ENCODE measurements around the gene ADCY9.
A peak's percentile ranks its signal among the peaks of the same experiment; 100 is the strongest.

Gene ADCY9

GRCh38 chr16:3971261-3971660 lies 145.0 kb downstream of the ADCY9 start:
- H3K4me3 ChIP-seq (ENCODE audit: low read length): no peak overlapping the region
- no peak for TF ChIP-seq CTCF (IDR thresholded peaks at IDR 0.05; ENCODE audit: insufficient read depth, low read depth, low read length, missing control alignments)
- DNase-seq (ENCODE audit: low read depth): peak; percentile 44

GRCh38 chr16:3968551-3968950 lies 147.7 kb downstream of the ADCY9 start:
- TF ChIP-seq CTCF (IDR thresholded peaks at IDR 0.05; ENCODE audit: insufficient read depth, low read depth, low read length, missing control alignments): no peak
- H3K4me3 ChIP-seq (ENCODE audit: low read length): no peak overlapping the region
- no peak for DNase-seq (ENCODE audit: low read depth)

DNA sequence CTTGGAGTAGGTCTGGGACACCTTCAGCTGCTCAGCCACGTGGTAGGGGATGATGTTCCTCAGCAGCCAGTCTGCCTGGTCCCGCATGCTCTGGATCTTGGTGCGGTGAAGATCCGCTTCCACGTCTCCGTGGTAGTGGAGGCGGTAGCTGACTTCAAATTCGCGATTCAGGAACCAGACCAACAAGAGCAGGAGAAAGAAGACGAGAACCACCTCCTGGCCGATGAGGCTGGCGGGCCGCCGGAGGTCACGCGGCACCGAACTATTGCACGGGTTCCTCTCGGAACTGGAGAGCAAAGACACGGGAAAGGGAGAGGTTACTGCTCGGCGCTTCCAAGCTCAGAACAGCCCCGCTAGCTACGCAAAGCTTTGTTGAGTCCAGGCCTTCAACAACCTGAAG lies 149.6 kb downstream of the ADCY9 start:
- no peak for TF ChIP-seq CTCF (IDR thresholded peaks at IDR 0.05; ENCODE audit: insufficient read depth, low read depth, low read length, missing control alignments)

DNA sequence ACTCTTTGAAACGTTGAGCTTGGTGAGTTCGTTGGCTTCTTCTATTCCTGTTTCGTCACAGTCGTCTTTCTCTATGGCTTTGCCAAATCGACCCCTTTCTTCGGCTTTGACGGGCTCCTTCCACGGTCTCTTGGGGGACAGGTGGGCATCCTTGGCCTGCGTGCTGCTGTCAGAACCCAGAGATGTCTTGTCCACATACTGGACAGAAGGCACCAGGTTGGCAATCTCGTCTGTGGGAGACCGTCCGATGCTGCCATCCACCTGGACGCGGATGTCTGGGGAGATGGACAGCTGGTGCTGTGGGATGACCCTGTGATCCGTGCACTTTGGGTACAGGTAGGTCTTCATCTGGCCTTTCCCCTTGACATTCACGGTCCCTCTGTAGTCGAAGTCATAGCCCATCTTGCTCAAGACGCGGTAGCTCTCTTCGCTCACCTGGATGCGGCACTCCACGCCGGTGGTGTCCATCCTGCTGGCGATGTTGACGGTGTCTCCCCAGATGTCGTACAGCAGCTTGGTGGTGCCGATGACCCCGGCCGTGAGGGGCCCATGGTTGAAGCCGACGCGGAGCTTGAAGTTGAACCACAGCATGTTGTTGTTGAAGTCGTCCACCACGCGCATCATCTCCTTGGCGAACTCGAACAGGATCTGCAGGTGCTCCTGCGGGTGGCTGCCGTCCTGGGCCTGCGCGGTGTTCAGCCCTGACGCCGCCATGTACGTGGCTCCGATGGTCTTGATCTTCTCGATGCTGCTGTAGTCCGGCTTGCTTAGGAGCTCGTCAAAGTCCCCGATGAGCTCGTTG lies 150.3 kb downstream of the ADCY9 start:
- no peak for TF ChIP-seq CTCF (IDR thresholded peaks at IDR 0.05; ENCODE audit: insufficient read depth, low read depth, low read length, missing control alignments)
- H3K4me3 ChIP-seq (ENCODE audit: low read length): no peak overlapping the region
- DNase-seq (ENCODE audit: low read depth): no peak

More for the DNA sequence above, 149.6 kb downstream of the ADCY9 start:
- no peak overlapping the region for H3K4me3 ChIP-seq (ENCODE audit: low read length)
- DNase-seq (ENCODE audit: low read depth): no peak

DNA sequence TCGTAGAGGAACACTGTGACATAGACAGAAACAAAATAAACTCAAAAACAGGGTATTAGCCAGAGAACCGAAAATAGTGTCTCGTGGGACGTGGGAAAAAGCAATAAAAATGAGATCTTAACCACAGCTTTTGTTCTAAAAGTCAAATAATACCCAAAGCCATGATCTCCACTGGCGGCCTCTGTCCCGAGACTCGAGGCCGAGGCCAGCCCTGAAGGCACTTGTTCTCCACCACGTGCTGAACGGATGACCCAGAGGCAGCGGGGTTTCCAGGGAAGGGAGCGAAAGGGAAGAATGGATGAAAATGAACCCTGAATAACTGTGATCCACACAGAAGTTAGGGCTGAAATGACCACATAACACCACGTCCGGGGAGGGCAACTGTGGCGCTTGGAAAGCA lies 150.9 kb downstream of the ADCY9 start:
- TF ChIP-seq CTCF (IDR thresholded peaks at IDR 0.05; ENCODE audit: insufficient read depth, low read depth, low read length, missing control alignments): no peak
- no peak for DNase-seq (ENCODE audit: low read depth)

GRCh38 chr16:3964686-3965290 lies 151.5 kb downstream of the ADCY9 start:
- H3K4me3 ChIP-seq (ENCODE audit: low read length): no peak overlapping the region
- DNase-seq (ENCODE audit: low read depth): no peak
- no peak for TF ChIP-seq CTCF (IDR thresholded peaks at IDR 0.05; ENCODE audit: insufficient read depth, low read depth, low read length, missing control alignments)

More for the DNA sequence above, 150.9 kb downstream of the ADCY9 start:
- H3K4me3 ChIP-seq (ENCODE audit: low read length): no peak overlapping the region

All from epithelial cell of esophagus (primary cell).